ENCODE measurements around the gene TOMM40L.

- TF ChIP-seq CTCF (IDR thresholded peaks at IDR 0.05), result no peak
- no peak for TF ChIP-seq POLR2A (IDR thresholded peaks at IDR 0.05)
- no peak for TF ChIP-seq POLR2AphosphoS5 (IDR thresholded peaks at IDR 0.05)
- TF ChIP-seq EP300 (IDR thresholded peaks at IDR 0.05), result no peak
These were observed 30.7 kb upstream of the TOMM40L start for GRCh38 chr1:161195171-161195570.

Data from gastroesophageal sphincter (tissue), 3 donors.